ENCODE data around the gene ZNF48.

ZNF48 gene

GRCh38 chr16:30443631-30444030, 48.4 kb downstream of the ZNF48 start:
- Histone ChIP-seq H3K79me2 (ENCODE audit: insufficient read depth, low read length) (peaks cover 28% of the 10 kb centered on the region), H3F3A (ENCODE audit: insufficient read depth) (peaks cover 49% of the 10 kb centered on the region), H3K9me2 (replicated peaks; ENCODE audit: insufficient read depth, low read length) (no peaks in the 10 kb centered on the region), H2AFZ (ENCODE audit: low read depth, low read length, severe bottlenecking) (no peak overlapping the region), H3K27me3 (ENCODE audit: low read length) (no peaks in the 10 kb centered on the region), H3K4me2 (ENCODE audit: low read depth, low read length, poor library complexity, severe bottlenecking) (peak overlapping the region; percentile 91), H3K4me3 (ENCODE audit: insufficient read depth, low read length, poor library complexity, severe bottlenecking) (peak overlapping the region; percentile 81), H4K20me1 (ENCODE audit: low read depth, low read length) (peaks cover 17% of the 10 kb centered on the region; the same call in 1 of the 2 replicates), H3K36me3 (ENCODE audit: low read length) (peaks cover 23% of the 10 kb centered on the region), H3K27ac (ENCODE audit: low read depth, low read length) (peak overlapping the region; percentile 6; the same call in 1 of the 2 replicates), H3K9me3 (ENCODE audit: insufficient read depth, low read length) (no peaks in the 10 kb centered on the region), H3K9ac (ENCODE audit: low read length) (peak overlapping the region; percentile 84)
- TF ChIP-seq EZH2phosphoT487 (conservative IDR thresholded peaks at IDR 0.05; ENCODE audit: low read length) (no peak), CTCF (IDR thresholded peaks at IDR 0.05; ENCODE audit: insufficient read depth, low read length, poor library complexity, severe bottlenecking) (no peak)

DNA sequence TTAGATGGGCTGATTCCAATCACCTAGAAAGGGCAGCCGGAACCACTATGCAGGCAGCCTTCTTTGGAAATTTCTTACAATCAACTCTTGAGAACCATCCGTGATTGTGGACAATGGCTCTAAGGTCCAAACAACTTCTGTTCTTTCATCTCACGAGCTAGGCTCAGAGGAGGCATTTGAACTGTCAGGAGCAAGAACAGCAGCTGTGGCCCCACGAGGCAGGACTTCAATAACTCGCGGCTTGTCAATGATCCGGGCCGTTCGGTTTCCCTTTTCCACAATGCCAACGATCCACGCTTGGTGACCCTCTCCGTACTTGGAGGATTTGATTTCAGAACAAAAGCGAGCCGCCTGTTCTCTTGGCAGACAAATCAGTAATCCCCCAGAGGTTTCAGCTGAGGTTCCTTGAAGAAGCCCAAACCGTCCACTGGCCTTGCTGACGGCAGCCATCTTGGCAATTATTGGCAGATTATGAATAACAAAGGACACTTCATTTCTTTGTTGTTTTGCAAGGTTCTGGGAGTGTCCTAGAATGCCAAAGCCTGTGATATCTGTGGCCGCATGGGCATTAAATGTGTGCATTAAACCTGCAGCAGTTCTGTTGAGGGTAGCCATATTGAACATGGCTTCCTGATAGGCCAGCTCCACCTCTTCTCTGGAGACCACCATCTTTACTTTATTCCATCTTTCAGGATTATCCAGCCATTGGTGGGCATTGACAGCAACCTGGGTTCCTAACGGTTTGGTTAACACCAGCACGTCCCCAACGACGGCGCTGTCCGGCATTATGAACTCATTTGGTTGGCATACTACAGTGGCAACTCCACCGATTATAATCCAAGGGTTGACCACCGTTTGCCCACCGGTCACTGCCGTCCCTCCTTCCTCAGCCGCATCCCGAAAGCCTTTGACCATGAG, 49.3 kb downstream of the ZNF48 start:
- H4K20me1 ChIP-seq (ENCODE audit: low read depth, low read length): peaks cover 17% of the 10 kb centered on the region; the same call in 1 of the 2 replicates
- H3K36me3 ChIP-seq (ENCODE audit: low read length): peaks cover 23% of the 10 kb centered on the region
- H3K27ac ChIP-seq (ENCODE audit: low read depth, low read length): peak overlapping the region; percentile 79
- peak overlapping the region; percentile 84 for H3K9ac ChIP-seq (ENCODE audit: low read length)
- H2AFZ ChIP-seq (ENCODE audit: low read depth, low read length, severe bottlenecking): no peak overlapping the region
- TF ChIP-seq EZH2phosphoT487 (conservative IDR thresholded peaks at IDR 0.05; ENCODE audit: low read length) (no peak), CTCF (IDR thresholded peaks at IDR 0.05; ENCODE audit: insufficient read depth, low read length, poor library complexity, severe bottlenecking) (no peak)
- H3K79me2 ChIP-seq (ENCODE audit: insufficient read depth, low read length): peaks cover 28% of the 10 kb centered on the region
- peaks cover 49% of the 10 kb centered on the region for H3F3A ChIP-seq (ENCODE audit: insufficient read depth)
- peak overlapping the region; percentile 81 for H3K4me3 ChIP-seq (ENCODE audit: insufficient read depth, low read length, poor library complexity, severe bottlenecking)
- no peaks in the 10 kb centered on the region for H3K27me3 ChIP-seq (ENCODE audit: low read length)
- H3K4me2 ChIP-seq (ENCODE audit: low read depth, low read length, poor library complexity, severe bottlenecking): peak overlapping the region; percentile 91
- no peaks in the 10 kb centered on the region for H3K9me2 ChIP-seq (replicated peaks; ENCODE audit: insufficient read depth, low read length)
- no peaks in the 10 kb centered on the region for H3K9me3 ChIP-seq (ENCODE audit: insufficient read depth, low read length)

- no peak overlapping the region for H2AFZ ChIP-seq (ENCODE audit: low read depth, low read length, severe bottlenecking)
- H3K27ac ChIP-seq (ENCODE audit: low read depth, low read length): peak overlapping the region; percentile 79
Measured at GRCh38 chr16:30445149-30445407, 49.9 kb downstream of the ZNF48 start.

More at GRCh38 chr16:30445149-30445407, 49.9 kb downstream of the ZNF48 start:
- Histone ChIP-seq H3F3A (ENCODE audit: insufficient read depth) (peaks cover 47% of the 10 kb centered on the region), H3K27me3 (ENCODE audit: low read length) (no peaks in the 10 kb centered on the region), H4K20me1 (ENCODE audit: low read depth, low read length) (peaks cover 17% of the 10 kb centered on the region; the same call in 1 of the 2 replicates), H3K9me2 (replicated peaks; ENCODE audit: insufficient read depth, low read length) (no peaks in the 10 kb centered on the region), H3K9me3 (ENCODE audit: insufficient read depth, low read length) (no peaks in the 10 kb centered on the region), H3K4me2 (ENCODE audit: low read depth, low read length, poor library complexity, severe bottlenecking) (peak overlapping the region; percentile 91), H3K36me3 (ENCODE audit: low read length) (peaks cover 23% of the 10 kb centered on the region), H3K9ac (ENCODE audit: low read length) (peak overlapping the region; percentile 84), H3K4me3 (ENCODE audit: insufficient read depth, low read length, poor library complexity, severe bottlenecking) (peak overlapping the region; percentile 81), H3K79me2 (ENCODE audit: insufficient read depth, low read length) (peaks cover 28% of the 10 kb centered on the region)
- TF ChIP-seq EZH2phosphoT487 (conservative IDR thresholded peaks at IDR 0.05; ENCODE audit: low read length) (no peak), CTCF (IDR thresholded peaks at IDR 0.05; ENCODE audit: insufficient read depth, low read length, poor library complexity, severe bottlenecking) (no peak)
